Osteocyte (in vitro differentiated cells): ENCODE data around the gene MCM6. TPM values are rescaled to one million over a fixed set of nuclear protein-coding genes. Genes with fewer than 3 reads are reported as not detected.

ENCODE experiments used
- DNase-seq: peaks from one replicate; pipeline ENCODE4 v3.0.0; 2021; ENCODE audit warnings: mixed read lengths; ENCODE audit not compliant: unreplicated experiment; ENCODE audit errors: extremely low spot score
- H3K27ac Mint-ChIP-seq: one replicate; pipeline ENCODE4 v1.8.0; 2021; ENCODE audit warnings: mild to moderate bottlenecking, mixed read lengths; ENCODE audit not compliant: unreplicated experiment
- H3K27me3 Mint-ChIP-seq: one replicate; pipeline ENCODE4 v1.8.0; 2021; ENCODE audit warnings: mixed read lengths; ENCODE audit not compliant: unreplicated experiment
- H3K36me3 Mint-ChIP-seq: one replicate; pipeline ENCODE4 v1.8.0; 2021; ENCODE audit warnings: mixed read lengths; ENCODE audit not compliant: unreplicated experiment
- H3K4me1 Mint-ChIP-seq: one replicate; pipeline ENCODE4 v1.8.0; 2021; ENCODE audit warnings: mixed read lengths; ENCODE audit not compliant: unreplicated experiment
- H3K4me3 Mint-ChIP-seq: one replicate; pipeline ENCODE4 v1.8.0; 2021; ENCODE audit warnings: mild to moderate bottlenecking, moderate library complexity, mixed read lengths; ENCODE audit not compliant: unreplicated experiment
- H3K9me3 Mint-ChIP-seq: one replicate; pipeline ENCODE4 v1.8.0; 2021; ENCODE audit warnings: mixed read lengths; ENCODE audit not compliant: unreplicated experiment
- CTCF ChIP-seq: fragments of 200-600 bp; sonication (generic); IDR thresholded peaks from 2 replicates; pipeline ENCODE4 v1.5.0; 2021; ENCODE audit warnings: antibody characterized with exemption, mild to moderate bottlenecking, moderate library complexity
- total RNA-seq: library from RNA; stranded (reverse); gene quantifications from 2 replicates; pipeline ENCODE4 v1.2.1, GENCODE V29; 2021

MCM6 gene
- total RNA-seq, 1 donor from 2014 or later = 26.2 TPM

GRCh38 chr2:135832891-135833290 is 43.4 kb downstream of the MCM6 start:
- Mint-ChIP-seq H3K36me3 (no peaks in the 10 kb centered on the region), H3K27me3 (no peaks in the 10 kb centered on the region), H3K4me3 (no peak overlapping the region), H3K4me1 (peaks cover 2% of the 10 kb centered on the region), H3K27ac (no peak overlapping the region), H3K9me3 (no peaks in the 10 kb centered on the region)
- TF ChIP-seq CTCF = no peak
- no peak for DNase-seq

- H3K27me3 Mint-ChIP-seq = no peaks in the 10 kb centered on the region
- no peak for DNase-seq
- H3K27ac Mint-ChIP-seq = no peak overlapping the region
Measured at GRCh38 chr2:135831180-135831812, 44.9 kb downstream of the MCM6 start.

GRCh38 chr2:135829378-135830135 is 46.7 kb downstream of the MCM6 start:
- no peak for TF ChIP-seq CTCF
- no peak overlapping the region for H3K27ac Mint-ChIP-seq
- no peaks in the 10 kb centered on the region for H3K4me1 Mint-ChIP-seq
- no peaks in the 10 kb centered on the region for H3K27me3 Mint-ChIP-seq
- H3K9me3 Mint-ChIP-seq = no peaks in the 10 kb centered on the region
- DNase-seq = no peak
- H3K36me3 Mint-ChIP-seq = no peaks in the 10 kb centered on the region
- no peak overlapping the region for H3K4me3 Mint-ChIP-seq

More at GRCh38 chr2:135831180-135831812, 44.9 kb downstream of the MCM6 start:
- H3K9me3 Mint-ChIP-seq = no peaks in the 10 kb centered on the region
- peaks cover 2% of the 10 kb centered on the region for H3K4me1 Mint-ChIP-seq
- TF ChIP-seq CTCF = no peak
- H3K36me3 Mint-ChIP-seq = no peaks in the 10 kb centered on the region
- no peak overlapping the region for H3K4me3 Mint-ChIP-seq

GRCh38 chr2:135826544-135826943 is 49.7 kb downstream of the MCM6 start:
- TF ChIP-seq CTCF = no peak
- no peaks in the 10 kb centered on the region for H3K36me3 Mint-ChIP-seq
- peaks cover 12% of the 10 kb centered on the region for H3K9me3 Mint-ChIP-seq
- no peak for DNase-seq
- H3K4me1 Mint-ChIP-seq = no peaks in the 10 kb centered on the region
- H3K27me3 Mint-ChIP-seq = no peaks in the 10 kb centered on the region
- no peak overlapping the region for H3K27ac Mint-ChIP-seq
- H3K4me3 Mint-ChIP-seq = no peak overlapping the region

- no peak for DNase-seq
- no peaks in the 10 kb centered on the region for H3K27me3 Mint-ChIP-seq
- TF ChIP-seq CTCF = no peak
Measured at GRCh38 chr2:135825550-135826176, 50.6 kb downstream of the MCM6 start.

More at GRCh38 chr2:135825550-135826176, 50.6 kb downstream of the MCM6 start:
- no peaks in the 10 kb centered on the region for H3K36me3 Mint-ChIP-seq
- H3K9me3 Mint-ChIP-seq = peaks cover 12% of the 10 kb centered on the region
- H3K4me1 Mint-ChIP-seq = no peaks in the 10 kb centered on the region
- H3K27ac Mint-ChIP-seq = no peak overlapping the region
- no peak overlapping the region for H3K4me3 Mint-ChIP-seq
